Muscle of leg (tissue), 16 donors: ENCODE measurements around the gene DDX39A. TPM values are rescaled to one million over a fixed set of nuclear protein-coding genes. Genes with fewer than 3 reads are reported as not detected.
"Not testable (repeated sequence)": the region's sequence is repeated elsewhere in the genome, so short reads cannot be mapped to it uniquely, and the experiment has no call there.

Source experiments
- DNase-seq: peaks from one replicate; pipeline ENCODE4 v3.0.0; 2013
- H3K27ac ChIP-seq: one replicate; pipeline ENCODE4 v1.5.1; 2013; ENCODE audit warnings: mild to moderate bottlenecking, low read length, control low read depth
- H3K27me3 ChIP-seq: one replicate; pipeline ENCODE4 v1.6.1; 2013; ENCODE audit warnings: low read length; ENCODE audit not compliant: control insufficient read depth, insufficient read depth
- H3K36me3 ChIP-seq: one replicate; pipeline ENCODE4 v1.6.1; 2013; ENCODE audit warnings: low read length; ENCODE audit not compliant: control insufficient read depth, insufficient read depth
- H3K4me1 ChIP-seq: one replicate; pipeline ENCODE4 v1.6.1; 2013; ENCODE audit warnings: low read length; ENCODE audit not compliant: control insufficient read depth, insufficient read depth
- H3K4me3 ChIP-seq: one replicate; pipeline ENCODE4 v1.5.1; 2013; ENCODE audit warnings: low read length, control low read depth
- H3K9me3 ChIP-seq: replicated peaks from 2 replicates; pipeline ENCODE4 v1.6.1; 2013; ENCODE audit warnings: low read depth, low read length; ENCODE audit not compliant: control insufficient read depth
- WGBS: methylation state at CpG from one replicate; pipeline ENCODE4 v1.1.5; 2013; ENCODE audit warnings: missing lambda C conversion rate; ENCODE audit not compliant: insufficient coverage; 5-methylcytosine and 5-hydroxymethylcytosine counted together
- long read RNA-seq, 11 donors: transcript quantifications; one replicate each; lab custom pipeline, GENCODE V29; 2026
- polyA plus RNA-seq, 8 donors: library from polyadenylated mRNA; unstranded; fragments of 120-200 nt; gene quantifications; one replicate each; pipeline versions ENCODE4 v1.2.1 to v1.2.3, GENCODE V29; 2013; ENCODE audit warnings: inconsistent platforms in 1 of 8, low replicate concordance in 1 of 8; ENCODE audit not compliant: insufficient read length in 8 of 8, insufficient read depth in 1 of 8
- total RNA-seq: library from RNA; stranded (reverse); fragments of 120-200 nt; gene quantifications from one replicate; pipeline ENCODE4 v1.2.4, GENCODE V29; 2013

DDX39A gene
- total RNA-seq (34.8 TPM), polyA plus RNA-seq (10 to 100 TPM; 41.9 to 52.9 (median 45.5) TPM)
- long read RNA-seq, donor 1, partial matches to known transcripts = 0 of 6 reads
- long read RNA-seq, donor 1, other reads (novel, unspliced or antisense) = 0 of 6 reads
- long read RNA-seq, donor 2 = 0 reads
- long read RNA-seq, donor 3, transcript DDX39A-201 (11 exons, 1,471 nt) = major isoform, 17 of 22 reads
- long read RNA-seq, donor 3, partial matches to known transcripts = 0 of 22 reads
- long read RNA-seq, donor 3, other reads (novel, unspliced or antisense) = 0 of 22 reads
- long read RNA-seq, donor 4, transcript DDX39A-201 (11 exons, 1,471 nt) = major isoform, 14 of 16 reads
- long read RNA-seq, donor 4, partial matches to known transcripts = 0 of 16 reads
- long read RNA-seq, donor 4, other reads (novel, unspliced or antisense) = 0 of 16 reads
- long read RNA-seq, donor 5, transcript DDX39A-206 (4 exons, 1,813 nt) = minor isoform, 5 of 50 reads
- long read RNA-seq, donor 5, transcript DDX39A-201 (11 exons, 1,471 nt) = major isoform, 36 of 50 reads
- long read RNA-seq, donor 5, partial matches to known transcripts = 5 of 50 reads
- long read RNA-seq, donor 5, other reads (novel, unspliced or antisense) = 0 of 50 reads
- long read RNA-seq, donor 6, transcript DDX39A-201 (11 exons, 1,471 nt) = major isoform, 16 of 18 reads
- long read RNA-seq, donor 6, partial matches to known transcripts = 0 of 18 reads
- long read RNA-seq, donor 6, other reads (novel, unspliced or antisense) = 0 of 18 reads
- long read RNA-seq, donor 7, transcript DDX39A-201 (11 exons, 1,471 nt) = major isoform, 12 of 13 reads
- long read RNA-seq, donor 7, partial matches to known transcripts = 0 of 13 reads
- long read RNA-seq, donor 7, other reads (novel, unspliced or antisense) = 0 of 13 reads
- long read RNA-seq, donor 8, partial matches to known transcripts = 0 of 5 reads
- long read RNA-seq, donor 8, other reads (novel, unspliced or antisense) = 0 of 5 reads
- long read RNA-seq, donor 9, transcript DDX39A-201 (11 exons, 1,471 nt) = major isoform, 8 of 10 reads
- long read RNA-seq, donor 9, partial matches to known transcripts = 0 of 10 reads
- long read RNA-seq, donor 9, other reads (novel, unspliced or antisense) = 0 of 10 reads
- long read RNA-seq, donor 10, transcript DDX39A-201 (11 exons, 1,471 nt) = major isoform, 13 of 14 reads
- long read RNA-seq, donor 10, partial matches to known transcripts = 0 of 14 reads
- long read RNA-seq, donor 10, other reads (novel, unspliced or antisense) = 0 of 14 reads
- long read RNA-seq, donor 11, transcript DDX39A-201 (11 exons, 1,471 nt) = major isoform, 8 of 10 reads
- long read RNA-seq, donor 11, partial matches to known transcripts = 0 of 10 reads
- long read RNA-seq, donor 11, other reads (novel, unspliced or antisense) = 0 of 10 reads

- peaks cover 11% of the 10 kb centered on the region for H3K36me3 ChIP-seq
- peaks cover 22% of the 10 kb centered on the region for H3K4me1 ChIP-seq
- H3K9me3 ChIP-seq = no peaks in the 10 kb centered on the region
- H3K27me3 ChIP-seq = no peaks in the 10 kb centered on the region
- H3K27ac ChIP-seq = peak within 1 kb of the TSS; percentile 99
- H3K4me3 ChIP-seq = peak within 1 kb of the TSS; percentile 94
- WGBS = under 1% methylated on average over 57 of the region's 57 CpGs
- peak; percentile 100 for DNase-seq
Measured at GRCh38 chr19:14419106-14419813, at the start of gene DDX39A. DDX39A (minus strand) TSS chr19:14419341; CDS start chr19:14413220, 6,121 bp downstream.

GRCh38 chr19:14467816-14468215 lies 48.7 kb upstream of the DDX39A start:
- peaks cover 9% of the 10 kb centered on the region for H3K4me1 ChIP-seq
- H3K9me3 ChIP-seq = no peaks in the 10 kb centered on the region
- peaks cover 10% of the 10 kb centered on the region for H3K27me3 ChIP-seq
- WGBS = 72% methylated on average over 6 of the region's 9 CpGs
- H3K4me3 ChIP-seq = no peak overlapping the region
- no peak for DNase-seq
- peaks cover 74% of the 10 kb centered on the region for H3K36me3 ChIP-seq
- no peak overlapping the region for H3K27ac ChIP-seq

GRCh38 chr19:14467391-14467790 lies 48.2 kb upstream of the DDX39A start:
- DNase-seq = no peak
- whole genome bisulfite sequencing = 55% methylated on average over 4 of the region's 12 CpGs
- Histone ChIP-seq H3K4me1 (peaks cover 5% of the 10 kb centered on the region), H3K9me3 (no peaks in the 10 kb centered on the region), H3K27me3 (peaks cover 5% of the 10 kb centered on the region), H3K4me3 (no peak overlapping the region), H3K36me3 (peaks cover 78% of the 10 kb centered on the region), H3K27ac (no peak overlapping the region)

GRCh38 chr19:14463747-14464146 lies 44.6 kb upstream of the DDX39A start:
- Histone ChIP-seq H3K9me3 (no peaks in the 10 kb centered on the region), H3K4me3 (no peak overlapping the region), H3K27me3 (no peaks in the 10 kb centered on the region), H3K36me3 (peaks cover 66% of the 10 kb centered on the region), H3K27ac (no peak overlapping the region), H3K4me1 (no peaks in the 10 kb centered on the region)
- 93% methylated on average over 20 of the region's 21 CpGs for WGBS
- no peak for DNase-seq

- H3K27ac ChIP-seq, H3K27me3 ChIP-seq, H3K4me3 ChIP-seq, DNase-seq, H3K9me3 ChIP-seq, H3K4me1 ChIP-seq: not testable (repeated sequence)
- 100% methylated on average over 2 of the region's 7 CpGs for WGBS
- peaks cover 62% of the 10 kb centered on the region for H3K36me3 ChIP-seq
Measured at GRCh38 chr19:14462401-14462800, 43.3 kb upstream of the DDX39A start.

GRCh38 chr19:14460935-14461334 lies 41.8 kb upstream of the DDX39A start:
- DNase-seq = no peak
- Histone ChIP-seq H3K4me1 (no peaks in the 10 kb centered on the region), H3K27ac (no peak overlapping the region), H3K9me3 (no peaks in the 10 kb centered on the region), H3K27me3 (no peaks in the 10 kb centered on the region), H3K36me3 (peaks cover 57% of the 10 kb centered on the region), H3K4me3 (no peak overlapping the region)
- WGBS = 96% methylated on average over 2 of the region's 2 CpGs

- no peaks in the 10 kb centered on the region for H3K9me3 ChIP-seq
- H3K4me3 ChIP-seq = no peak overlapping the region
- no peaks in the 10 kb centered on the region for H3K4me1 ChIP-seq
- no peak for DNase-seq
- WGBS = no CpG with 5 or more reads among the region's 5 CpGs
- no peaks in the 10 kb centered on the region for H3K27me3 ChIP-seq
- H3K36me3 ChIP-seq = peaks cover 49% of the 10 kb centered on the region
- H3K27ac ChIP-seq = no peak overlapping the region
Measured at GRCh38 chr19:14459703-14460102, 40.6 kb upstream of the DDX39A start.

GRCh38 chr19:14452303-14452702 lies 33.2 kb upstream of the DDX39A start:
- not testable (repeated sequence) for H3K4me1 ChIP-seq, H3K27me3 ChIP-seq, H3K27ac ChIP-seq, H3K9me3 ChIP-seq, DNase-seq, H3K4me3 ChIP-seq
- peaks cover 46% of the 10 kb centered on the region for H3K36me3 ChIP-seq
- WGBS = 88% methylated on average over 3 of the region's 3 CpGs

GRCh38 chr19:14450876-14451275 lies 31.7 kb upstream of the DDX39A start:
- no peak overlapping the region for H3K27ac ChIP-seq
- DNase-seq = no peak
- H3K4me3 ChIP-seq = no peak overlapping the region
- H3K36me3 ChIP-seq = peaks cover 56% of the 10 kb centered on the region
- WGBS = 97% methylated on average over 19 of the region's 19 CpGs
- no peaks in the 10 kb centered on the region for H3K27me3 ChIP-seq
- no peaks in the 10 kb centered on the region for H3K4me1 ChIP-seq
- H3K9me3 ChIP-seq = no peaks in the 10 kb centered on the region
